Hematopoietic multipotent progenitor cell treated with erythropoietin and hydrocortisone succinate and interleukin-3 and kit ligand, for 6 days (in vitro differentiated cells): ENCODE data around the gene PNMT.

Experiments used
- DNase-seq: peaks from one replicate; pipeline ENCODE4 v3.0.0-alpha.2; 2015

PNMT gene, protein sequence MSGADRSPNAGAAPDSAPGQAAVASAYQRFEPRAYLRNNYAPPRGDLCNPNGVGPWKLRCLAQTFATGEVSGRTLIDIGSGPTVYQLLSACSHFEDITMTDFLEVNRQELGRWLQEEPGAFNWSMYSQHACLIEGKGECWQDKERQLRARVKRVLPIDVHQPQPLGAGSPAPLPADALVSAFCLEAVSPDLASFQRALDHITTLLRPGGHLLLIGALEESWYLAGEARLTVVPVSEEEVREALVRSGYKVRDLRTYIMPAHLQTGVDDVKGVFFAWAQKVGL

GRCh38 chr17:39667945-39668924 lies at the start of gene PNMT:
TSS of gene PNMT (plus strand) at chr17:39668453. CDS start at chr17:39668476, 23 bp downstream.
- DNase-seq, result peak; percentile 88

DNA sequence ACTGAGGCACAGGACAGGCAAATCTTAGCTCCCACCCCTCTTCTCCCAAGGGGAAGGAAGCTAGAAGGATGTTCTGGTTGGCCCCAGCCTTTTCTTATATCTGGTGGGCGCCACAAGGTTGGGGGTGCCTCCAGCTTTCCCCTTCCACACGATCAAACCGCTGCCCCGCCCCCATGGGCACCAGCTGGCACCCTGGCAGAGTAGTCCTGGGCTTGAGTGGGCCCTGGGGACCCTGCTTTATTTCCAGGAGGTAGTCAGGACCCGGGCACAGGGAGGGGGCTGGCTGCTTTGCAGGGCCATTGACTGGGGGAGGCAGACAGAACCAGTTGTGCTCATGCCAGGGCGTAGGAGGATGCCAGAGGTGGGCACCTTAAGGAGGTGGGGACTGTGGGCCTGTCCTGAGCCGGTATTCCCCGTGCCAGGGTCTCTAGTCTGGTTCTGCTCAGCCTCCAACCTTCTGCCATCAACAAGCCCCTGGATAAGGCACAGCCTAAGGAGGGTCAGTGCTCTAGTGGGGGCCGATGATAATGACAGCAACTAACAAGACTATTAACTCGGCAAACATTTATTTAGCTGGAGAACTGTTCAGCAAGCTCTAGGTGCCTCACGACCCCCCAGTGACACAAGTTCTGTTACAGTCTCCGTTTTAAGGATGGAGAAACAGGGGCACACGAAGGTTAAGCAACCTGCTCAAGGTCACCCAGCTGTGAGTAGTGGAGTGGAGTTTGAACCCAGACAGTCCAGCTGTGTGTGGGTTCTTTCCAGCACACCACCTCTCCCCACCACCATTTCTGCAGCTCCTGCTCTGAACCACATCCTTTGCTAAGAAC lies 49.1 kb upstream of the PNMT start:
- DNase-seq, result no peak

DNA sequence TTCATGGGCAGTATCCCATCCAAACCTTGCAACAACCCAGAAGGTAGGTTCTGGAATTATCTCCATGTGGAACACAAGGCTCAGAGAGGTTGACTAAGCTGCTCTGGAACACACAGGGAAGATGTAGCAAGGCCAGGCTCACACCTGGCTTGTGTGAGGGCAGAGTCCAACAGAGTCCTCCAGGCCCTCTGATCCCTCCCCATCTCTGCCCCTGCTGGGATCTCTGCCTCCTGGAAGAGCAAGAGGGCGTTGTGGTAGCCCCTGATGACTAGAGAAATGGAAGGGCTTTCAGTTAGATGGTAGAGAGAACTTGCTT lies 48.5 kb upstream of the PNMT start:
- DNase-seq, result no peak

- peak; percentile 88 for DNase-seq
Observed at GRCh38 chr17:39621523-39622379, 46.5 kb upstream of the PNMT start.

DNA sequence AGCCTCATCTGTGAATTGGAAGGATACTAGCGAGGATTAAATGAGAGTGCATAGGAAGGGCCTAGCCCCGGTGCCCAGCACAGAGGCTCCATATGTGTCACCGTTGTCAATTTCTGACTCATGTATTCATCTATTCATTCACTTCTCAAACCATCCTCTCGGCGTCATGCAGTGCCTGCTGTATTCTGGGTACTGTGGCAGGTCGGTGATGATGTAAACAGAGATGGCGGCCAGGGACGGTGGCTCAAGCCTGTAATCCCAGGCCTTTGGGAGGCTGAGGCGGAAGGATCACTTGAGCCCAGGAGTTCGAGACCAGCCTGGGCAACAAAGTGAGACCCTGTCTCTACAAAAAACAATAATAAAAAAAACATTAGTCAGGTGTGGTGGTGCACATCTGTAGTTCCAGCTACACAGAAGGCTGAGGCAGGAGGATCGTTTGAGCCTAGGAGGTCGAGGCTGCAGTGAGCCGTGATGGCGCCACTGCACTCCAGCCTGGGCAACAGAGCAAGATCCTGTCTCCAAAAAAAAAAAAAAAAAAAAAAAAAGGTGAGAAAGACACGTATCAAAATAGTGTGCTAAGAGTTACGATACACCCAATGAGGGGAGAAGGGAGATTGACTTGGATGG lies 45.8 kb upstream of the PNMT start:
- no peak for DNase-seq

GRCh38 chr17:39623356-39623950 lies 44.8 kb upstream of the PNMT start:
- peak; percentile 88 for DNase-seq

DNA sequence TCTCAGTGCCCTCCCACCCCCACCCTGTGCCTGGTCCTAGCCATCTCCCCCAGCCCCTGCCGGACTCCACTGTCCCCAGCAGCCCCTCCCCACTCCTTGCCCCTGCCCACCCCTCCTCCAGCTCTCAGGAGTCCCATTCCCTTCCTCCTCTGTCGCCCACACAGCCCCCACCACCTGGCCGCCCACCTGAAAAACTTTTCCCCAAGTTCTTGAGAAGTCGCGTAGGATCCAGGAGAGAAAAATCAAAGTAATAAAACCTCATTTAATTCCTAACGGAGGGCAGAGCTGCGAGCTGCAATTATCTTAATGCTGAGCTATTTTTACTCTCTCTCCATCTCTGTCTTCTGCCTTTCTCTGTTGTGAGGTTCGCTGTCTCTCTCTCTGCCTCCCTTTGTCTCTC lies 43.9 kb upstream of the PNMT start:
- no peak for DNase-seq

DNA sequence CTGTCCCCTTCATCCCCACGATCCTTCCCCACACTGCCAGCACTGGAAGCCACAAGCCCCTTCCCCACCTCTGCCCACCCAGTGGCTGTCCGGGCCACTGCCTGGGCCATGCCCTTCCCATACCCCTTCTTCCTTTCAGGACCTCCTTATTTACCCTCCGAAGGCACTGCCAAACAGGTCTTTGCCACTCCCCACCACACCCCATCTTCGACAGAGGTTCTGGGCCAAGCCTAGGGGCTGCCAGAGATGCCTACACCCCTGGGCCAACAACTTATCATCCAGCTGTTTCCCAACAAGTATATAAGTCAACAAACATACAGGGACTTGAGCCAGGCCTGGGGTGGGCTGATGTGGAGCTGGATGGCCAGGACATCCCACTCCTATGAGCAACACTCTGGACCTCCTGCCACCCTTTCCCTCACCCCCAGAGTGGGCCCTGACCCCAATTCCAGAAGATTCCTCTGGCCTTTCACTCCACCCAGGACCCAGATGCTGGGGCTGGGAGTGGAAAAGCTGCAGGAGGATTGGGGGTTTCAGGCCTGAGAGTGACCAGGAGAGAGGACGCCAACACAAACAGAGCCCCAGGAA lies 43.0 kb upstream of the PNMT start:
- no peak for DNase-seq

DNA sequence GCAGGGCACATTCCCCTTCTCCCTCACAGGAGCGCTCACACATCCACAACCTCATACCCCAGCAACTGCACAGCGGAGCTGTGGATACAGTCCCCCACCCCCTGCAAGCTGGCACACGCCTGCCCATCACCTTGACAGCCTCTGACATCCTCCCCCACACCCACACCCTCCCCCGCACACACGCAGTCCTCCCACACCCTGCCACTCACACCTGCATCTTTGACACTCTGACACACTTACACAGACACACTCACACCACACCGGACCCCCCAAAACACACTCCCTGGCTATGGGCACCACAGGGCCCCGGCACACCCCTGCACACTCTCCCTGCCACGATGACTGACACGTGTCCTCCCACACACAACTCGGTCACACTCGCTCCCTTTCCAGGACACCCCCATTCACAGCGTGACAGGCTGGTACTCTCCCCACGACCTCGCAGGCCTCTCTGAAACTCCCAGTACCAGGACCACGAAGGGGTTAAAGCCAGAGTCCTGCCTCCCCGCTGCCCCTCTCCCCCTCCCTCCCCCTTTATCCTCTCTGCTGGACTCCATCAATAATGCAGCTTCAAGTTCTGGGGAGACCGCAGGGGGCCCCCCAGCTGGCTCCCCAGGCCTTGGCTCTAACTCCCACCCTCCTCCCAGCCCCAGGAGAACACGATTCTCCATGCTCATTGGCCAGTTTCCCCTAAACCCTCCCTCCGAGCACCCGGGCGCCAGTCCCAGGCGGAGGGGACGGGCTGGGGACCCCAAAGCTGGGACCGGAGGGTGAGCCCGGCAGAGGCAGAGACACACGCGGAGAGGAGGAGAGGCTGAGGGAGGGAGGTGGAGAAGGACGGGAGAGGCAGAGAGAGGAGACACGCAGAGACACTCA lies 41.8 kb upstream of the PNMT start, which contains the start of gene PPP1R1B:
Gene PPP1R1B, plus strand, starts transcription at position 782 of the 876 bp plus-strand sequence. CDS start 441 bp downstream, outside the sequence.
- DNase-seq, result no peak

DNA sequence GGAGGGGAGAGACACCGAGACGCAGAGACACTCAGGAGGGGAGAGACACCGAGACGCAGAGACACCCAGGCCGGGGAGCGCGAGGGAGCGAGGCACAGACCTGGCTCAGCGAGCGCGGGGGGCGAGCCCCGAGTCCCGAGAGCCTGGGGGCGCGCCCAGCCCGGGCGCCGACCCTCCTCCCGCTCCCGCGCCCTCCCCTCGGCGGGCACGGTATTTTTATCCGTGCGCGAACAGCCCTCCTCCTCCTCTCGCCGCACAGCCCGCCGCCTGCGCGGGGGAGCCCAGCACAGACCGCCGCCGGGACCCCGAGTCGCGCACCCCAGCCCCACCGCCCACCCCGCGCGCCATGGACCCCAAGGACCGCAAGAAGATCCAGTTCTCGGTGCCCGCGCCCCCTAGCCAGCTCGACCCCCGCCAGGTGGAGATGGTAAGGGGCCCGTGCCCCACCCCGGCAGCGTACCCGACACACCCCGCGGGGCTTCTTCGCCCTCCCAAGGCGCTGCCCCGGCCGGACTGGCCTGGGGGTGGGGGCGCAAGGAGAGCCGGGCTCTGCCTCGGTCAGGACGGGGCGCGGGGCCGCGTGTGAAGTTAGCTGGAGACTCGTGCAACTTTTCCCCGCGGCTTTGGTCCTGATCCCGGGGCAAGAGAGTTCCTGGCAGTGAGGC lies 41.1 kb upstream of the PNMT start:
- DNase-seq, result no peak

- no peak for DNase-seq
Observed at GRCh38 chr17:39627712-39628516, 40.3 kb upstream of the PNMT start.

DNA sequence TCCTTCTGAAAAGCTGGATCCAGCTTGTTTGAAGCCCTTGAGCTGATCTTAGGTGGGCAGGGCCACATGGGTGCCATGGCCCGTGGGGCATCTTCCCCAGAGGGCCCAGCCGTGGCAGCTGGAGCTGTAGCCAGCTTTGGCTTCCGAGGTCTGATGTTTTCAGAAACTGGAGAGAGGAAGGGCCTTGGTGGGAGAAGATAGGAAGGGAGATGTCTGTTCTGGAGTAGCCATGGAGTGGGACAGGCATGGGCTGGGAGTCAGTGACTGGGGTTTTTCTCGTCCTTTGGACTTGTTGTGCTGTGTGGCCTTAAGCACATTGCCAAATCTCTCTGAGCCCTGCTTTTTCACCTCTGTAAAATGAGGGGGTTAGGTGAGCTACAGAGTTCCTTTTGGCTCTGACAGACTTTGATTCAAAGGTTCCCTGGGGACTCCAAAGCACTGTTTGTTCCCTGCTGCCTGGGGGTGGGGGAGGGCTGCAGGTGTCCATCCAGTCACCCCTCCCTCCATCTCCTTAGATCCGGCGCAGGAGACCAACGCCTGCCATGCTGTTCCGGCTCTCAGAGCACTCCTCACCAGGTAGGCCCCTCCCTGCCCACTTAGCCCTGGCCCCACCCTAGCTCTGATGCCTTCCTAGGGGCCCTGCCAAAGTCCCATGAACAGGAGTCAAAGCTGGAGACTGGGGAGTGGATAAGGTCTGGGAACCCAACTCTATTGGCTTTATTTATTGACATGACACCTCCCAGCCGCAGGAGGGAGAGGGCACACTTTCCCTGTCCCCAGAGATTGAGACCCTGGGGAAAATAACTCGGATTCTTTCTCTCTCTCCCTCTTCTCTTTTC lies 39.4 kb upstream of the PNMT start:
- no peak for DNase-seq

DNA sequence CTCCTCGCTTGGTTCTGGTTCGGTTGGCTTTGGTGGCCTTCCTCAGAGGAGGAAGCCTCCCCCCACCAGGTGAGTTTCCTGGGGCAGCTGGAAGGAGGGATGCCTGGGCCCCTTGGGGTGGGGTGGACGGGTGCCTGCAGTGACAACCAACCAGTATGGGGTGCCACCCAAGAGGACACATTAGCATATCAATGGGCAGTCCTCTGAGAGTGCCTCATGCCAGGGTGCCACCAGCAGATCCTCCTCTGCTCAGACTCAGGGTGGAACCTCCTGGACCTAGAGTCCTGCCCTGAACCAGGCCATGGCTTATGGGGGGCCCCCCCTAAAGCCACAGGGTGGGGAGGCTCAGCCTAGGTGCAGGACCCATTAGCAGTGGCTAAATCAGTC lies 38.8 kb upstream of the PNMT start:
- DNase-seq, result no peak

DNA sequence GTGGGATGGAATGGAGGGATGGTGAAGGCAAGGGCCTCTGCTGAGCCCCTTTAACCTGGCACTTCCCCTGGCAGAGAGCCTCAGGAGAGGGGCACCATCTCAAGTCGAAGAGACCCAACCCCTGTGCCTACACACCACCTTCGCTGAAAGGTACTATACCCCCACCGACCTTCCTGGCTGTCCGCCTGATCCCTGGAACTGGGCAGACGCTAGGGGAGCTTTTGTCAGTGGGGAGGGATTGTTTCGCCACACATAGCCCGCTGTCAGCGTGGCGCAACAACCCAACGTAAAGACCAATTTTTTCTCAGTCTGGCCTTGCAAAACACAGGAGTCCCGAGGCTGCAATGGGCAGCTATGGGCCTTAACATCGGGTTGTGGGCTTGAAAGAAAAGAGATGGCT lies 38.4 kb upstream of the PNMT start:
- DNase-seq, result peak; percentile 55

GRCh38 chr17:39631403-39631802 lies 36.9 kb upstream of the PNMT start:
- DNase-seq, result no peak

DNA sequence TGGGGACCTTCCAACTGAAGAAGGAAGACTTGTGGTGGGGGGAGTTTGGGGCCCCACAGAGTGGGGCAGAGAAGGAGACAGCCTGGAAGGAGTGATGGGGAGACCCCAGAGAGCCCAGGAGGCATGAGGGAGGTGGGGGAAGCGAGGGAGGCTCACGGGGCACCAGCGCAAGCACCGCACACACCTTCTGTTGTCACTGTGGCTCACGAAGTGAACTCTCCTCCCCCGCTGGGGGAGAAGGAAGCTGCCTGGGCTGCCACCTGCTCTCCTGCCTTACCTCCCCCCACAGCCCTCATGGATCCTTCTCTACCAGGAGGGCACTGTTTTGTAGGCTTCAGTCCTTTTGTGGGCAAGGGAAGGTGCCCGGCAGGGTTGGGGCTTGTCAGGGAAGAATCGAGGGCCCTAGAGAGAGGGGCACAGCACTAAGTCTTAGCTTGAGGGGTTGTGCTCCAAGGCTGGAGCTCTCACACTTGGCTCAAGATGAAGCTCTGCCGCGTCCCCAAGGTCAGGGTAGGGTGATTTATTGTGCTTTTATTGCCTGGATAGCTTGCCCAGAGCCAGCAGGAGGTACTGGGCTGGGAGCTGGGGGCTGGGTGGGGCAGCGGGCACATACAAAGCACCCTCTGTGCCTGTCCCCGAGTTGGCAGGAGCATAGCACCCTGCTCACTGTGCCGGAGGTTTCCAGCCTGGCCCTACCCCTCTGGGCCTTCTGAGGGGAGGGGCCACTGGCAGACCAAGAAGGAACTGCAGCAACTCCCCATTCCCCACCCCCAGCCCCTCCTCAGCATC lies 35.9 kb upstream of the PNMT start:
- DNase-seq, result no peak
